GM15510 (cell line): Measurements from ENCODE around the gene UNK.

Experiments used
- POLR2A ChIP-seq: IDR thresholded peaks from 3 replicates; pipeline ENCODE4 v1.6.1; 2011; ENCODE audit warnings: borderline replicate concordance; ENCODE audit not compliant: insufficient read length; ENCODE audit errors: extremely low read depth

UNK gene

GRCh38 chr17:75784473-75785015, at the start of gene UNK:
Gene UNK (plus strand): TSS chr17:75784806. CDS start chr17:75784881, 75 bp downstream.
- TF ChIP-seq POLR2A, result no peak

GRCh38 chr17:75736173-75736835, 48.3 kb upstream of the UNK start:
- TF ChIP-seq POLR2A, result no peak

GRCh38 chr17:75737133-75737962, 47.3 kb upstream of the UNK start:
- TF ChIP-seq POLR2A, result no peak

GRCh38 chr17:75738218-75738802, 46.3 kb upstream of the UNK start:
- TF ChIP-seq POLR2A, result no peak

- no peak for TF ChIP-seq POLR2A
These were observed 45.4 kb upstream of the UNK start for GRCh38 chr17:75739174-75739573.

- TF ChIP-seq POLR2A, result no peak
These were observed 44.8 kb upstream of the UNK start for GRCh38 chr17:75739801-75740200.

GRCh38 chr17:75740215-75740614, 44.4 kb upstream of the UNK start:
- no peak for TF ChIP-seq POLR2A

GRCh38 chr17:75740631-75741077, 44.0 kb upstream of the UNK start:
- no peak for TF ChIP-seq POLR2A

- no peak for TF ChIP-seq POLR2A
These were observed 42.3 kb upstream of the UNK start for GRCh38 chr17:75742337-75742736.

- no peak for TF ChIP-seq POLR2A
These were observed 40.9 kb upstream of the UNK start for GRCh38 chr17:75743625-75744206.

- TF ChIP-seq POLR2A, result no peak
These were observed 35.9 kb upstream of the UNK start for GRCh38 chr17:75748706-75749105.

- no peak for TF ChIP-seq POLR2A
These were observed 34.8 kb upstream of the UNK start for GRCh38 chr17:75749545-75750389.

GRCh38 chr17:75750661-75751423, 33.8 kb upstream of the UNK start:
- TF ChIP-seq POLR2A, result no peak
